IMR-90 (cell line): ENCODE results near the gene ZNG1A.
"Not testable (repeated sequence)": the region's sequence is repeated elsewhere in the genome, so short reads cannot be mapped to it uniquely, and the experiment has no call there.

ENCODE experiments used
- BHLHE40 ChIP-seq: fragments of 150-350 bp; IDR thresholded peaks from 2 replicates; pipeline ENCODE4 v1.6.1; 2016; ENCODE audit warnings: mild to moderate bottlenecking, low read depth, low read length
- CEBPB ChIP-seq: IDR thresholded peaks from 2 replicates; pipeline ENCODE4 v1.6.1; 2012; ENCODE audit warnings: low read depth, low read length, improper control_type of control experiment
- CHD1 ChIP-seq: IDR thresholded peaks from 2 replicates; pipeline ENCODE4 v1.6.1; 2012; ENCODE audit warnings: low read depth, low read length, improper control_type of control experiment
- FOS ChIP-seq: fragments of 150-350 bp; IDR thresholded peaks from 2 replicates; pipeline ENCODE4 v1.6.1; 2016; ENCODE audit warnings: low read depth, low read length
- MAFK ChIP-seq: IDR thresholded peaks from 2 replicates; pipeline ENCODE4 v1.6.1; 2012; ENCODE audit warnings: low read depth, low read length, improper control_type of control experiment
- MXI1 ChIP-seq: IDR thresholded peaks from 2 replicates; pipeline ENCODE4 v1.6.1; 2012; ENCODE audit warnings: low read depth, mild to moderate bottlenecking, low read length, moderate library complexity, borderline replicate concordance
- NFE2L2 ChIP-seq: fragments of 150-350 bp; IDR thresholded peaks from 2 replicates; pipeline ENCODE4 v1.6.1; 2016; ENCODE audit warnings: low read depth, mild to moderate bottlenecking, low read length
- POLR2A ChIP-seq: IDR thresholded peaks from 2 replicates; pipeline ENCODE4 v1.6.1; 2012; ENCODE audit warnings: mild to moderate bottlenecking, low read depth, low read length
- RAD21 ChIP-seq: IDR thresholded peaks from 2 replicates; pipeline ENCODE4 v1.6.1; 2012; ENCODE audit warnings: low read length, improper control_type of control experiment
- RFX5 ChIP-seq: IDR thresholded peaks from 2 replicates; pipeline ENCODE4 v1.8.0; 2012; ENCODE audit warnings: low read depth, mild to moderate bottlenecking, low read length, moderate library complexity
- SMC3 ChIP-seq: fragments of 150-350 bp; IDR thresholded peaks from 2 replicates; pipeline ENCODE4 v1.6.1; 2016; ENCODE audit warnings: low read depth, mild to moderate bottlenecking, antibody characterized with exemption, low read length, moderate library complexity
- USF2 ChIP-seq: fragments of 150-350 bp; IDR thresholded peaks from 2 replicates; pipeline ENCODE4 v1.6.1; 2017; ENCODE audit warnings: mild to moderate bottlenecking, antibody characterized with exemption, low read length, low read depth
- TF ChIP-seq, protein P1 (sequence below): conservative IDR thresholded peaks from 2 replicates; pipeline ENCODE4 v1.5.1; 2012; ENCODE audit warnings: mild to moderate bottlenecking, low read depth, low read length, improper control_type of control experiment

DNA sequence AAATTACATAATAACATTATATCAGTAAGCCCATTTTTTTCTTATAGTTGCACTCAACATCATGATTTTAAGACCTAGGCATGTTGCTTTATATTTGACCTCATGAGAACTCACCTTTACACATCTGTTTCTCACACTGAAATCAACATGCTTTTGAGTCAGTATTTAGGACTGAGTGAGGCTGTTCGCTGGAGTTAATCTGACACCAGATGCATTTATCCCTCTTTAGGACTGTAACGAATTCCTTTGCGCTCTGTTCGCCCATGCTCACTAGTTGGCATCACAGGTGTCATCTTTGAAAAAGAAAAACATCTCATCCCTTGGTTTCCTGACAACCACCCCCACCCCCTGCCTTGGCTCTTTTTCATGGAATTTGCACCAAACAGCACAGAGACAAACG is 84.9 kb downstream of the ZNG1A start:
- TF ChIP-seq MAFK, POLR2A, MXI1, USF2, RFX5, SMC3, FOS, CHD1, CEBPB, RAD21, NFE2L2, BHLHE40: not testable (repeated sequence)
- TF ChIP-seq, protein P1, sequence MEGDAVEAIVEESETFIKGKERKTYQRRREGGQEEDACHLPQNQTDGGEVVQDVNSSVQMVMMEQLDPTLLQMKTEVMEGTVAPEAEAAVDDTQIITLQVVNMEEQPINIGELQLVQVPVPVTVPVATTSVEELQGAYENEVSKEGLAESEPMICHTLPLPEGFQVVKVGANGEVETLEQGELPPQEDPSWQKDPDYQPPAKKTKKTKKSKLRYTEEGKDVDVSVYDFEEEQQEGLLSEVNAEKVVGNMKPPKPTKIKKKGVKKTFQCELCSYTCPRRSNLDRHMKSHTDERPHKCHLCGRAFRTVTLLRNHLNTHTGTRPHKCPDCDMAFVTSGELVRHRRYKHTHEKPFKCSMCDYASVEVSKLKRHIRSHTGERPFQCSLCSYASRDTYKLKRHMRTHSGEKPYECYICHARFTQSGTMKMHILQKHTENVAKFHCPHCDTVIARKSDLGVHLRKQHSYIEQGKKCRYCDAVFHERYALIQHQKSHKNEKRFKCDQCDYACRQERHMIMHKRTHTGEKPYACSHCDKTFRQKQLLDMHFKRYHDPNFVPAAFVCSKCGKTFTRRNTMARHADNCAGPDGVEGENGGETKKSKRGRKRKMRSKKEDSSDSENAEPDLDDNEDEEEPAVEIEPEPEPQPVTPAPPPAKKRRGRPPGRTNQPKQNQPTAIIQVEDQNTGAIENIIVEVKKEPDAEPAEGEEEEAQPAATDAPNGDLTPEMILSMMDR, result not testable (repeated sequence)
